ENCODE data around the gene MAPK8. TPM values are rescaled to one million over a fixed set of nuclear protein-coding genes. Genes with fewer than 3 reads are reported as not detected.

MAPK8 gene
- polyA plus RNA-seq (2013, experiment 1 of 2) = 44.7 TPM
- 48.3 TPM for polyA plus RNA-seq (2013, experiment 2 of 2)

DNA sequence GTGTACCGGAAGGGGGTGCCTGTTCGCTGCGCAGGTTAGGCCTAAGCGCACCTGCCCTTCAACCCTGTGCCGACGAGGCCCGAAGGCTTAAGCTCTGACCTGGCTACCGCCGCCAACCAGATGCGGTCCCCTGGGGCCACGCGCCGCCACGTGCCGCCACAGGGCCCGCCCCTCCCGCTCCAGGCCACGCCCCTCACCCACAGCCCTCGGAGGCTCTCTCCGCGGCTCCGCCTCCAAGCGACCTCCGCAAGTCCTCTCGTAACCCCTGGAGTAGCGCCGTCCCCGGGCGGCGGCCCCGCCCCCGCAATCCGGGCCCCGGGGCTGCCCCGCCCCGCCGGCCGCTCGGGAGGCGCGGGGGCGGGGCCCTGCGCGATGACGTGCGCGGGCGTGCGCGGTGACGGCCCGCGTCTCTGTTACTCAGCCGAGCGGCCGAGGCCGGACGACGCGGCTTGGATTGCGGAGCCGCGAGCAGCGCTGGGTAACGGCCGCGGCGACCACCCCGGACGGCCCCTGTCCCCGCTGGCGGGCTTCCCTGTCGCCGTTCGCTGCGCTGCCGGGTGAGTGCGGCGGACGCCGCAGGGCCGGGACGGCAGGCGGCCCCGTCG lies at the start of gene MAPK8:
TSS of gene MAPK8 (plus strand) at position 413 of the 605 bp plus-strand sequence. CDS start 94,984 bp downstream, outside the sequence.
- H2BK15ac ChIP-seq (replicated peaks; ENCODE audit: low read depth) = no peak within 1 kb of the TSS
- H3K27me3 ChIP-seq (ENCODE audit: insufficient read depth, low read length, poor library complexity) = no peaks in the 10 kb centered on the region
- H3K23ac ChIP-seq (ENCODE audit: low read length) = peak within 1 kb of the TSS; percentile 59
- H2BK120ac ChIP-seq (ENCODE audit: low read depth, low read length) = no peak within 1 kb of the TSS
- H3K4me3 ChIP-seq (ENCODE audit: low read length) = peak within 1 kb of the TSS; percentile 86
- H3K56ac ChIP-seq (ENCODE audit: low read length) = peak within 1 kb of the TSS; percentile 93
- no peaks in the 10 kb centered on the region for H3K79me1 ChIP-seq (ENCODE audit: low read length)
- peak within 1 kb of the TSS; percentile 89 for H3K9ac ChIP-seq (ENCODE audit: low read length)
- no peak within 1 kb of the TSS for H2AK5ac ChIP-seq (ENCODE audit: low read length)
- no peak within 1 kb of the TSS for H2BK5ac ChIP-seq (ENCODE audit: low read length)
- peak within 1 kb of the TSS; percentile 76 for H3K18ac ChIP-seq (ENCODE audit: low read length)
- peak within 1 kb of the TSS; percentile 43 for H3K4me2 ChIP-seq (ENCODE audit: low read length)
- no peaks in the 10 kb centered on the region for H3K36me3 ChIP-seq (ENCODE audit: control insufficient read depth, insufficient read depth, low read length)
- no peak within 1 kb of the TSS for H4K8ac ChIP-seq (ENCODE audit: low read depth, low read length)
- H3K79me2 ChIP-seq (ENCODE audit: control insufficient read depth, insufficient read depth, low read length) = peaks cover 17% of the 10 kb centered on the region
- peak; percentile 97 for DNase-seq
- no peak within 1 kb of the TSS for H4K5ac ChIP-seq (ENCODE audit: low read length)
- no CpG with 5 or more reads among the region's 86 CpGs for WGBS (ENCODE audit: extremely low coverage, insufficient coverage, low lambda C conversion rate)
- peaks cover 3% of the 10 kb centered on the region for H3K4me1 ChIP-seq (ENCODE audit: control insufficient read depth, low read depth, low read length)
- peak within 1 kb of the TSS; percentile 75 for H3K4ac ChIP-seq (ENCODE audit: low read depth, low read length)
- H3K27ac ChIP-seq (ENCODE audit: low read depth, low read length) = peak within 1 kb of the TSS; percentile 85

DNA sequence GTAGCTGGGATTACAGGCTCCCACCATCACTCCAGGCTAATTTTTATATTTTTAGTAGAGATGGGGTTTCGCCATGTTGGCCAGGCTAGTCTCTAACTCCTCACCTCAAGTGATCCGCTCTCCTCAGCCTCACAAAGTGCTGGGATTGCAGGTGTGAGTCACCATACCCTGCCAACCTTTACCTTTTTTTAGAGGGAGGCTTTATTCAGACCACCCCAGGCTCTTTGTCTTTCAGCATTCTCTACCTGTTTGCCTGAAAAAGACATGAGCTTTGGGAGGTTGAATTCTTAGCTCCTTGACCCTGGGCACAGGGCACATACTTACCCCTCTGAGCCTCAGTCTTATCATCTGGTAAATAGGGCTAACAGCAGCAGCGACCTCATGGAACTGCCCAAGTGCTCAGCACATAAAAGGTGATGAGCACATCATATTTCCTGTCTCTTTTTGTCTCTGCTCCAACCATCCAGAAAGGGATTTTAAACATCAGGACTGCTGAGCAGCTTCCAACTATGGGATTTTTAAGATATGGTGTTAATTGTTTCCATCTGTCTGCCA lies 49.0 kb upstream of the MAPK8 start:
- no peak for DNase-seq
- no peaks in the 10 kb centered on the region for H3K79me2 ChIP-seq (ENCODE audit: control insufficient read depth, insufficient read depth, low read length)
- H2BK120ac ChIP-seq (ENCODE audit: low read depth, low read length) = no peak overlapping the region
- H3K4me3 ChIP-seq (ENCODE audit: low read length) = no peak overlapping the region
- H3K9ac ChIP-seq (ENCODE audit: low read length) = no peak overlapping the region
- H3K27me3 ChIP-seq (ENCODE audit: insufficient read depth, low read length, poor library complexity) = no peaks in the 10 kb centered on the region
- H2BK5ac ChIP-seq (ENCODE audit: low read length) = no peak overlapping the region
- H3K27ac ChIP-seq (ENCODE audit: low read depth, low read length) = no peak overlapping the region
- no CpG with 5 or more reads among the region's 3 CpGs for WGBS (ENCODE audit: extremely low coverage, insufficient coverage, low lambda C conversion rate)
- H4K8ac ChIP-seq (ENCODE audit: low read depth, low read length) = no peak overlapping the region
- no peak overlapping the region for H2AK5ac ChIP-seq (ENCODE audit: low read length)
- H4K5ac ChIP-seq (ENCODE audit: low read length) = no peak overlapping the region
- H3K23ac ChIP-seq (ENCODE audit: low read length) = no peak overlapping the region
- H3K4me2 ChIP-seq (ENCODE audit: low read length) = no peak overlapping the region
- peaks cover 8% of the 10 kb centered on the region for H3K4me1 ChIP-seq (ENCODE audit: control insufficient read depth, low read depth, low read length)
- H3K56ac ChIP-seq (ENCODE audit: low read length) = no peak overlapping the region
- no peak overlapping the region for H2BK15ac ChIP-seq (replicated peaks; ENCODE audit: low read depth)
- H3K36me3 ChIP-seq (ENCODE audit: control insufficient read depth, insufficient read depth, low read length) = no peaks in the 10 kb centered on the region
- H3K18ac ChIP-seq (ENCODE audit: low read length) = no peak overlapping the region
- no peak overlapping the region for H3K4ac ChIP-seq (ENCODE audit: low read depth, low read length)
- H3K79me1 ChIP-seq (ENCODE audit: low read length) = no peaks in the 10 kb centered on the region

DNA sequence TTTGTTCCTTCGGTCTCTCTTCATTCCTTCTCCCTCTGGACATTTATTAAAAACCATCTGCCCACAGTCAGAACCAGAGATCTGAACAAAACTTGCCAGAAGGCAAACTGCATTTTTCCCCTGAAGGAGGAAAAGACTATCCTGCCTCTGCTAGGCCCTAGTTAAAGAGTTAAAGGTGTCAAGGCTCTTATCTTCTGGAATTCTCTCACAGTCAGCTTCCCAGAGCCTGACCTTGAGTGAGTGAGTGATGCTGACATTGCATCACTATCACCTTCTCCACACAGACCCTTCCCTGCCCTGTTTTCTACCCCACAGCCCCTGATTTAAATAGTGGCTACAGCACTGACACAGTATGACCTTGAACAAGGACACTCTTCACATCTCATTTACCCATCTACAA lies 48.4 kb upstream of the MAPK8 start:
- peak; percentile 91 for DNase-seq
- Histone ChIP-seq H4K5ac (ENCODE audit: low read length) (no peak overlapping the region), H3K27ac (ENCODE audit: low read depth, low read length) (no peak overlapping the region), H3K79me2 (ENCODE audit: control insufficient read depth, insufficient read depth, low read length) (no peaks in the 10 kb centered on the region), H3K23ac (ENCODE audit: low read length) (no peak overlapping the region), H2AK5ac (ENCODE audit: low read length) (no peak overlapping the region), H3K9ac (ENCODE audit: low read length) (no peak overlapping the region), H3K27me3 (ENCODE audit: insufficient read depth, low read length, poor library complexity) (no peaks in the 10 kb centered on the region), H3K4me2 (ENCODE audit: low read length) (no peak overlapping the region), H3K56ac (ENCODE audit: low read length) (no peak overlapping the region), H2BK120ac (ENCODE audit: low read depth, low read length) (no peak overlapping the region), H3K79me1 (ENCODE audit: low read length) (no peaks in the 10 kb centered on the region), H2BK5ac (ENCODE audit: low read length) (peak overlapping the region; percentile 40), H3K4me1 (ENCODE audit: control insufficient read depth, low read depth, low read length) (peaks cover 8% of the 10 kb centered on the region), H3K36me3 (ENCODE audit: control insufficient read depth, insufficient read depth, low read length) (no peaks in the 10 kb centered on the region), H3K4ac (ENCODE audit: low read depth, low read length) (no peak overlapping the region), H3K4me3 (ENCODE audit: low read length) (no peak overlapping the region), H2BK15ac (replicated peaks; ENCODE audit: low read depth) (no peak overlapping the region), H4K8ac (ENCODE audit: low read depth, low read length) (no peak overlapping the region), H3K18ac (ENCODE audit: low read length) (no peak overlapping the region)
- no CpG with 5 or more reads among the region's 1 CpG for WGBS (ENCODE audit: extremely low coverage, insufficient coverage, low lambda C conversion rate)

DNA sequence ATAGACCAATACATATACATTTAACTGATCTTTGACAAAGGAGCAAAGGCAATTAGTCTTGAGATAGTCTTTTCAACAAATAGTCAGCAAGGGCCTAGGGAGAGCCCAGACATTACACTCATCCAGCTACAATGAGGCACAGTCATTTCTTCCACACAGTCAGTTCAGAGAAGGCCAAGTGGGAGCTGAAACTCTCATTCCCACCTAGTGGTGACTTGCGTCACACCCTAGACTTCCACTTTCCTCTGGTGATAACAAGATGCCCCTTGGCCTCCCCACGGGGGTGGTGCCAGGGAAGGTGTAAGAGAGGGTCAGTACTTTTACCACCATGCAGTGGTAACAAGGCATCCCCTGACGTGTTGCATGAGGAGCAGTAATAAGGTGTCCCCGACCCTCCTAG lies 39.9 kb upstream of the MAPK8 start:
- WGBS (ENCODE audit: extremely low coverage, insufficient coverage, low lambda C conversion rate) = no CpG with 5 or more reads among the region's 4 CpGs

DNA sequence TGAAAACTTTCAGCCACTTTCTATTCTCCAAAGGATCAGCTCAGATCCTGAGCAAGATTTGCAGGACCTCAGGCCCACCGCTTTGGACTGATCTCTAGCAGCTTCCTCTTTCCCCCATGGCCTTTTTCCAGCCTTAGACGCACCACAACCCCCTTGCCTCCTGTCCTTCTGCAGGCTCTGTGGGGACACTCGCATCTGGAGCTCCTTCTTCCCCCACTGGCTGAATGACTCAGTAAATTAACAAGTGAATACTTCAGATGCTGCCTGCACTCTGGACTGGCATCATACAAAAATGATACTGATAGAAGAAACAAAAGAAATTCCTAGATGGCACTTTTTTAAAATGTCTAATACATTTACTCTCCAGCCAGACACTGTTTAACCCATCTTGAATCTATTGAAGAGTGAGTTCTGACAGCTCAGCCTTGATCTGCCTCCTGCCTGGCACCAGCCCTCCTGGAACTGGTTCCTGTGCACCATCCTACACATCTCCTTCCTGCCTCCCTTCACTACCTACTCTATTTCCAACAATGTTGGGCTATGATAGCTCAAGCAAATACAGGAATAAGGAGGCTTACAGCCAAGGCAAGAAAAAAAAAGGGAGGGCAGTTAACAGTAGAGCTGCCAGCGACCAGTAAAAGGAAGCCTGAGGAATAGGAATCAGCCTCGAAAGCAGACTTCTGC lies 35.3 kb upstream of the MAPK8 start:
- H3K56ac ChIP-seq (ENCODE audit: low read length) = no peak overlapping the region
- H3K36me3 ChIP-seq (ENCODE audit: control insufficient read depth, insufficient read depth, low read length) = no peaks in the 10 kb centered on the region
- no peak overlapping the region for H3K4me3 ChIP-seq (ENCODE audit: low read length)
- no peaks in the 10 kb centered on the region for H3K79me1 ChIP-seq (ENCODE audit: low read length)
- no peak overlapping the region for H4K5ac ChIP-seq (ENCODE audit: low read length)
- H3K4me2 ChIP-seq (ENCODE audit: low read length) = no peak overlapping the region
- H3K4me1 ChIP-seq (ENCODE audit: control insufficient read depth, low read depth, low read length) = peaks cover 4% of the 10 kb centered on the region
- H3K23ac ChIP-seq (ENCODE audit: low read length) = no peak overlapping the region
- no peak overlapping the region for H3K18ac ChIP-seq (ENCODE audit: low read length)
- WGBS (ENCODE audit: extremely low coverage, insufficient coverage, low lambda C conversion rate) = no CpG with 5 or more reads among the region's 5 CpGs
- H3K4ac ChIP-seq (ENCODE audit: low read depth, low read length) = no peak overlapping the region
- H4K8ac ChIP-seq (ENCODE audit: low read depth, low read length) = no peak overlapping the region
- no peaks in the 10 kb centered on the region for H3K79me2 ChIP-seq (ENCODE audit: control insufficient read depth, insufficient read depth, low read length)
- H2BK15ac ChIP-seq (replicated peaks; ENCODE audit: low read depth) = no peak overlapping the region
- no peak overlapping the region for H3K9ac ChIP-seq (ENCODE audit: low read length)
- H2BK5ac ChIP-seq (ENCODE audit: low read length) = no peak overlapping the region
- H3K27ac ChIP-seq (ENCODE audit: low read depth, low read length) = no peak overlapping the region
- no peak overlapping the region for H2AK5ac ChIP-seq (ENCODE audit: low read length)
- no peak for DNase-seq
- no peak overlapping the region for H2BK120ac ChIP-seq (ENCODE audit: low read depth, low read length)
- H3K27me3 ChIP-seq (ENCODE audit: insufficient read depth, low read length, poor library complexity) = no peaks in the 10 kb centered on the region

More for the DNA sequence above, 39.9 kb upstream of the MAPK8 start:
- no peak overlapping the region for H2BK5ac ChIP-seq (ENCODE audit: low read length)
- H3K27me3 ChIP-seq (ENCODE audit: insufficient read depth, low read length, poor library complexity) = no peaks in the 10 kb centered on the region
- H3K18ac ChIP-seq (ENCODE audit: low read length) = no peak overlapping the region
- no peaks in the 10 kb centered on the region for H3K79me1 ChIP-seq (ENCODE audit: low read length)
- H3K9ac ChIP-seq (ENCODE audit: low read length) = no peak overlapping the region
- no peak overlapping the region for H3K4ac ChIP-seq (ENCODE audit: low read depth, low read length)
- no peak overlapping the region for H4K5ac ChIP-seq (ENCODE audit: low read length)
- H3K4me2 ChIP-seq (ENCODE audit: low read length) = no peak overlapping the region
- no peak overlapping the region for H4K8ac ChIP-seq (ENCODE audit: low read depth, low read length)
- H3K4me3 ChIP-seq (ENCODE audit: low read length) = no peak overlapping the region
- no peak overlapping the region for H2BK120ac ChIP-seq (ENCODE audit: low read depth, low read length)
- H3K79me2 ChIP-seq (ENCODE audit: control insufficient read depth, insufficient read depth, low read length) = no peaks in the 10 kb centered on the region
- no peak overlapping the region for H2AK5ac ChIP-seq (ENCODE audit: low read length)
- no peaks in the 10 kb centered on the region for H3K4me1 ChIP-seq (ENCODE audit: control insufficient read depth, low read depth, low read length)
- no peak overlapping the region for H3K27ac ChIP-seq (ENCODE audit: low read depth, low read length)
- H2BK15ac ChIP-seq (replicated peaks; ENCODE audit: low read depth) = no peak overlapping the region
- DNase-seq = no peak
- no peak overlapping the region for H3K56ac ChIP-seq (ENCODE audit: low read length)
- no peak overlapping the region for H3K23ac ChIP-seq (ENCODE audit: low read length)
- H3K36me3 ChIP-seq (ENCODE audit: control insufficient read depth, insufficient read depth, low read length) = no peaks in the 10 kb centered on the region
